ENCODE measurements around the gene HTT. TPM values are rescaled to one million over a fixed set of nuclear protein-coding genes. Genes with fewer than 3 reads are reported as not detected.

The HTT gene
- total RNA-seq, 1 donor from 2014 or later, result 82.8 TPM

GRCh38 chr4:3127112-3127511 is 52.6 kb downstream of the HTT start:
- peaks cover 35% of the 10 kb centered on the region for H3K36me3 Mint-ChIP-seq (ENCODE audit: insufficient read depth)

GRCh38 chr4:3128058-3128457 is 53.6 kb downstream of the HTT start:
- peaks cover 37% of the 10 kb centered on the region for H3K36me3 Mint-ChIP-seq (ENCODE audit: insufficient read depth)
- H3K27me3 Mint-ChIP-seq, result no peaks in the 10 kb centered on the region
- H3K9me3 Mint-ChIP-seq (ENCODE audit: low read depth), result no peaks in the 10 kb centered on the region
- no peaks in the 10 kb centered on the region for H3K4me1 Mint-ChIP-seq (ENCODE audit: low read depth)
- DNase-seq (ENCODE audit: low spot score, unreplicated experiment), result no peak
- TF ChIP-seq CTCF (IDR thresholded peaks at IDR 0.05; ENCODE audit: unreplicated experiment), result no peak
- H3K27ac Mint-ChIP-seq, result no peak overlapping the region
- no peak overlapping the region for H3K4me3 Mint-ChIP-seq (ENCODE audit: low read depth)

More at GRCh38 chr4:3127112-3127511, 52.6 kb downstream of the HTT start:
- no peak overlapping the region for H3K4me3 Mint-ChIP-seq (ENCODE audit: low read depth)
- no peak for TF ChIP-seq CTCF (IDR thresholded peaks at IDR 0.05; ENCODE audit: unreplicated experiment)
- DNase-seq (ENCODE audit: low spot score, unreplicated experiment), result no peak
- no peaks in the 10 kb centered on the region for H3K9me3 Mint-ChIP-seq (ENCODE audit: low read depth)
- no peaks in the 10 kb centered on the region for H3K27me3 Mint-ChIP-seq
- no peaks in the 10 kb centered on the region for H3K4me1 Mint-ChIP-seq (ENCODE audit: low read depth)
- H3K27ac Mint-ChIP-seq, result peak overlapping the region; percentile 27

- no peaks in the 10 kb centered on the region for H3K27me3 Mint-ChIP-seq
- no peak overlapping the region for H3K4me3 Mint-ChIP-seq (ENCODE audit: low read depth)
- no peak for DNase-seq (ENCODE audit: low spot score, unreplicated experiment)
- TF ChIP-seq CTCF (IDR thresholded peaks at IDR 0.05; ENCODE audit: unreplicated experiment), result no peak
- no peak overlapping the region for H3K27ac Mint-ChIP-seq
- peaks cover 3% of the 10 kb centered on the region for H3K4me1 Mint-ChIP-seq (ENCODE audit: low read depth)
- H3K36me3 Mint-ChIP-seq (ENCODE audit: insufficient read depth), result peaks cover 40% of the 10 kb centered on the region
- H3K9me3 Mint-ChIP-seq (ENCODE audit: low read depth), result no peaks in the 10 kb centered on the region
These were observed 54.5 kb downstream of the HTT start for GRCh38 chr4:3128976-3129375.

- Mint-ChIP-seq H3K9me3 (ENCODE audit: low read depth) (no peaks in the 10 kb centered on the region), H3K27ac (peak overlapping the region; percentile 73), H3K36me3 (ENCODE audit: insufficient read depth) (peaks cover 41% of the 10 kb centered on the region), H3K27me3 (no peaks in the 10 kb centered on the region), H3K4me1 (ENCODE audit: low read depth) (peaks cover 4% of the 10 kb centered on the region), H3K4me3 (ENCODE audit: low read depth) (no peak overlapping the region)
- no peak for TF ChIP-seq CTCF (IDR thresholded peaks at IDR 0.05; ENCODE audit: unreplicated experiment)
- no peak for DNase-seq (ENCODE audit: low spot score, unreplicated experiment)
These were observed 55.7 kb downstream of the HTT start for GRCh38 chr4:3130201-3130600.

- H3K27me3 Mint-ChIP-seq, result no peaks in the 10 kb centered on the region
- H3K9me3 Mint-ChIP-seq (ENCODE audit: low read depth), result no peaks in the 10 kb centered on the region
- H3K36me3 Mint-ChIP-seq (ENCODE audit: insufficient read depth), result peaks cover 44% of the 10 kb centered on the region
- H3K27ac Mint-ChIP-seq, result peak overlapping the region; percentile 14
- H3K4me3 Mint-ChIP-seq (ENCODE audit: low read depth), result no peak overlapping the region
- TF ChIP-seq CTCF (IDR thresholded peaks at IDR 0.05; ENCODE audit: unreplicated experiment), result no peak
- peaks cover 7% of the 10 kb centered on the region for H3K4me1 Mint-ChIP-seq (ENCODE audit: low read depth)
- no peak for DNase-seq (ENCODE audit: low spot score, unreplicated experiment)
These were observed 56.3 kb downstream of the HTT start for GRCh38 chr4:3130826-3131225.

Measured in progenitor cell of endocrine pancreas (in vitro differentiated cells).